Epidermal melanocyte (primary cell): ENCODE data around the gene ZFP69.

Experiments
- DNase-seq: peaks from one replicate; pipeline ENCODE4 v3.0.0; 2011; ENCODE audit warnings: low spot score; ENCODE audit not compliant: insufficient read length

Gene ZFP69

GRCh38 chr1:40508375-40509341, 31.6 kb downstream of the ZFP69 start, which contains the start of gene EXO5:
Gene EXO5 (plus strand): TSS chr1:40508767. CDS start chr1:40514545, 5,778 bp downstream.
- DNase-seq, result peak; percentile 50

GRCh38 chr1:40519517-40519916, 42.4 kb downstream of the ZFP69 start:
- no peak for DNase-seq

GRCh38 chr1:40530735-40531380, 53.8 kb downstream of the ZFP69 start:
- DNase-seq, result no peak

GRCh38 chr1:40531381-40532061, 54.4 kb downstream of the ZFP69 start, which contains the start of gene ZNF684:
Gene ZNF684 (plus strand): TSS chr1:40531637. CDS start chr1:40533167, 1,530 bp downstream.
- DNase-seq, result peak; percentile 90

DNA sequence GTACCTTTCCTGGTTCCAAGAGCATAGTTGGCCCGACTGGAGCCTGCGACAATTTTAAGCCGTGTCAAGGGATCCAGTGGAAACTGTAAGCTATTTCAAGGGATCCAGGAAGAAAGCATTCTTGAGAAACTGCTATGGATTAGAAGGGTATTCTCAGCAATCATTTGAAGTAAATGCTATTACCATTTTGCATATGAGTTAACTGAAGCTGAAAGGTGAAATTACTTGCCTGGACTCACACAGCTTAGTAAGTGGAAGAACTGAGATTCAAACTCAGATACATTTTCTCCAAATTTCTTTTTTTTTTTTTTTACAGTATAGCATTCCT, 54.9 kb downstream of the ZFP69 start:
- no peak for DNase-seq

DNA sequence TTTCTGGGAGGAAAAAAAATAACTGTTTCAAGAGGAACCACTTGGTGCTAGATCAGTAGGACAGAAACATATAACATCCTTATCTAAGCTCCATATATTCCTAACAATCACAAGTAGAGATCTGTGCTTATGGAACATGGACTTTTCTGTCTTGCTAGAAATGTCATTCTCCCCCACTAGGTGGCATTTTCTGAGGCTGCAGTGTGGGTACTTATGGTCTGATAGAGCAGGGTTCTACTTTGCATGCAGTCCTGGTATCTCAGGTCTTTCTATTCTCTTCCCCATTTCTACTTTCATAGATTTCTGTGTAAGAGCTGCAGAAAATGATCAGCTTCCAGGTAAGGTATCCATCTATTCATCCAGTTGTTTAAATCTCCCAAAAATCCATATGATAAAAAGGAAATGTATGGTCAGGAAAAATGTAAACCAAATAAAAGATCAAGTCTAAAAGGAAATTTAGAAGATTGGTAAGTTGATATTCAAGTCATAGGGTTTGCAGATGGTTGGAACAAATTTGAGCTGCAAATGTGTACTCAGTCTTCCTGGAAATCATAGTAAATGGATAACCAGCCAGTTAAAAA, 55.8 kb downstream of the ZFP69 start:
- peak; percentile 45 for DNase-seq

DNA sequence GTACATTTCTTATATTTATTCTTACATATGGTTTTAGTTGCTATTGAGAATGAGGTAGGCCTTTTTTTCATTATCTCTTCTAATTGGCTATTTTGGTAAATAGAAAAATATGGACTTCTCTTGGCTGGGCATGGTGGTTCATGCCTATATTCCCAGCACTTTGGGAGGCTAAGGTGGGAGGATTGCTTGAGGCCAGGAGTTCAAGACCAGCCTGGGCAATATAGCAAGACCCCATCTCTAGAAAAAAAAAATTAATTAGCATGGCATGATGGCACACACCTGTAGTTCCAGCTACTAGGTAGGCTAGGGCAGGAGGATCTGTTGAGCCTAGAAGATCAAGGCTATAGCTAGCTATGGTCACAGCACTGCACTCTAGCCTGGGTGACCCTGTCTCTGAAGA, 57.5 kb downstream of the ZFP69 start:
- DNase-seq, result no peak

DNA sequence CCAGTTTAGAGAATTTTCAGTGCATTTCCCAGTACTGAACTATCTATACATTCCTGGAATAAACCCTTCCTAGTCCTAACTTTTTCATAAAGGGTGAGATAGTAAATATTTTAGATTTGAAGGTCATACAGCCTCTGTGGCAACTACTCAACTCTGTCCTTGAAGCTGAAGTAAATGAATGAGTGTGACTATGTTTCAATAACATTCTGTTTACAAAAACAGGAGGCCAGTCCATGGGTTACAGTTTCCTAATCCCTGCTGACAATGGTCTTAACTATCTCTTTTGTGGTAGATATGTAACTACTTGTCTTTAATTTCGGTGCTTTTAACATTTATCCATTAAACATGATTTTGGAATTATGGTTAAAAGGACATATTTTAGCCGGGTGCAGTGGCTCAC, 58.6 kb downstream of the ZFP69 start:
- no peak for DNase-seq

- DNase-seq, result no peak
Measured at GRCh38 chr1:40539338-40539737, 62.2 kb downstream of the ZFP69 start.
